ENCODE measurements around the gene FZR1. TPM values are rescaled to one million over a fixed set of nuclear protein-coding genes. Genes with fewer than 3 reads are reported as not detected.

The FZR1 gene
- total and polyA plus RNA-seq, 2 of the 8 experiments (the other 6 are each of a cell fraction or from before 2014, with no cell fraction given): 21.6 to 35.5 TPM

GRCh38 chr19:3477506-3477905 is 28.6 kb upstream of the FZR1 start:
- H3K14ac ChIP-seq (ENCODE audit: insufficient read length): no peak overlapping the region
- H2AFZ ChIP-seq (ENCODE audit: low read length): no peak overlapping the region
- no peak overlapping the region for H2BK15ac ChIP-seq (ENCODE audit: low read length)
- no peaks in the 10 kb centered on the region for H3K79me1 ChIP-seq (ENCODE audit: low read depth, low read length)
- H2BK5ac ChIP-seq (ENCODE audit: low read depth, low read length): no peak overlapping the region
- H4K8ac ChIP-seq (ENCODE audit: extremely low read depth, insufficient read depth, low read length): no peak overlapping the region
- no peak overlapping the region for H2BK120ac ChIP-seq (replicated peaks; ENCODE audit: low read depth, low read length)
- H4K20me1 ChIP-seq (replicated peaks in 1 of 2; ENCODE audit: control insufficient read depth in 1 of 2, insufficient read depth in 2 of 2, low read length in 2 of 2): peaks cover 0 to 10% of the 10 kb centered on the region in 2 experiments
- H3K23ac ChIP-seq (ENCODE audit: insufficient read length): no peak overlapping the region
- no peaks in the 10 kb centered on the region for H3K9me3 ChIP-seq (ENCODE audit: insufficient read depth in 2 of 2, low read depth in 1 of 2, low read length in 1 of 2)
- ChIA-PET POLR2A (ENCODE audit: partially characterized antibody) (interaction anchor here (1.5 kb wide), 1 partner anchor 13 kb away, joined by 3 read pairs; no protein-coding TSS in a partner anchor), CTCF (ENCODE audit: partially characterized antibody) (interaction anchor here (0.8 to 1.0 kb wide), 3 partner anchors 11 to 152 kb away, joined by 3 to 4 read pairs (median 3); no protein-coding TSS in a partner anchor)
- H3K18ac ChIP-seq (ENCODE audit: extremely low read depth, low read length): no peak overlapping the region
- no peak overlapping the region for H2BK12ac ChIP-seq (ENCODE audit: low read depth, low read length)
- H3K4me2 ChIP-seq (ENCODE audit: insufficient read depth in 1 of 2, low read depth in 2 of 2, low read length in 2 of 2): no peak overlapping the region; a peak in 1 of 4 replicates
- H3K4me1 ChIP-seq (replicated peaks in 1 of 4; ENCODE audit: control insufficient read depth in 3 of 4, insufficient read depth in 4 of 4, low read length in 3 of 4): peaks cover 0 to 7% (median 5%) of the 10 kb centered on the region in 4 experiments; a peak in 6 of 7 replicates
- H3K79me2 ChIP-seq (ENCODE audit: control insufficient read depth in 1 of 2, insufficient read depth in 2 of 2, low read length in 2 of 2): no peaks in the 10 kb centered on the region
- H3K4ac ChIP-seq (replicated peaks; ENCODE audit: insufficient read length, low read depth, low read length): no peak overlapping the region
- H4K91ac ChIP-seq (replicated peaks; ENCODE audit: insufficient read length, low read length): no peak overlapping the region
- H3K56ac ChIP-seq (replicated peaks; ENCODE audit: insufficient read length, low read depth, low read length): no peak overlapping the region
- FAIRE-seq (no peak), DNase-seq (ENCODE audit: low read depth in 1 of 2, low spot score in 2 of 2) (no peak)
- no peak overlapping the region for H2BK20ac ChIP-seq (ENCODE audit: low read length)
- no peak overlapping the region for H3K4me3 ChIP-seq (ENCODE audit: extremely low read depth in 1 of 4, insufficient read depth in 2 of 4, low read depth in 3 of 4, low read length in 4 of 4)
- H3K9ac ChIP-seq (replicated peaks in 1 of 4; ENCODE audit: extremely low read depth in 1 of 4, low read depth in 3 of 4, low read length in 3 of 4): no peak overlapping the region
- TF ChIP-seq RNF2 (IDR thresholded peaks at IDR 0.05; ENCODE audit: borderline replicate concordance, low read depth, low read length, missing control alignments, poor library complexity, severe bottlenecking): no peak
- no peak for TF ChIP-seq POU5F1 (IDR thresholded peaks at IDR 0.05; ENCODE audit: low read depth, low read length)
- TF ChIP-seq EZH2 (IDR thresholded peaks at IDR 0.05; ENCODE audit: low read depth, low read length, severe bottlenecking): no peak
- no peak for TF ChIP-seq BRCA1 (IDR thresholded peaks at IDR 0.05; ENCODE audit: low read depth, low read length)
- no peak for TF ChIP-seq CREB1 (IDR thresholded peaks at IDR 0.05)
- TF ChIP-seq ZNF274 (IDR thresholded peaks at IDR 0.05; ENCODE audit: borderline replicate concordance, extremely low read depth, low read length): no peak
- TF ChIP-seq RAD21 (IDR thresholded peaks at IDR 0.05 in 1 of 2, conservative IDR thresholded peaks at IDR 0.05 in 1 of 2; ENCODE audit: low read depth in 2 of 2, low read length in 2 of 2): no peak
- H4K5ac ChIP-seq (ENCODE audit: insufficient read length, low read depth, low read length): no peak overlapping the region
- H3K23me2 ChIP-seq (ENCODE audit: low read depth, low read length): peaks cover 23% of the 10 kb centered on the region; the same call in 1 of the 2 replicates
- H3K27me3 ChIP-seq (replicated peaks in 1 of 4; ENCODE audit: control insufficient read depth in 3 of 4, extremely low read depth in 1 of 4, insufficient read depth in 3 of 4, low read length in 3 of 4): peaks cover 0 to 7% (median 2%) of the 10 kb centered on the region in 4 experiments; a peak in 3 of 7 replicates
- H3K27ac ChIP-seq (ENCODE audit: low read depth, low read length): no peak overlapping the region
- no peaks in the 10 kb centered on the region for H3K36me3 ChIP-seq (ENCODE audit: control insufficient read depth in 2 of 4, insufficient read depth in 4 of 4, low read length in 3 of 4)
- no peak overlapping the region for H2AK5ac ChIP-seq (ENCODE audit: low read depth, low read length)
